AG09309 (cell line): ENCODE results near the gene RELN.
"Not testable (repeated sequence)": the region's sequence is repeated elsewhere in the genome, so short reads cannot be mapped to it uniquely, and the experiment has no call there.

ENCODE experiments used
- DNase-seq: peaks from one replicate; pipeline ENCODE4 v3.0.0-alpha.2; 2010; ENCODE audit warnings: low read depth
- H3K4me3 ChIP-seq: 2 replicates; pipeline ENCODE4 v1.5.1; 2011; ENCODE audit warnings: mild to moderate bottlenecking, low read depth, low read length, moderate library complexity; ENCODE audit not compliant: control insufficient read depth
- TF ChIP-seq, protein P1 (sequence below): IDR thresholded peaks from 2 replicates; pipeline ENCODE4 v1.5.1; 2011; ENCODE audit warnings: mild to moderate bottlenecking, low read depth, low read length, inconsistent platforms; ENCODE audit not compliant: insufficient read depth, control insufficient read depth; ENCODE audit errors: missing control alignments

Gene RELN

DNA sequence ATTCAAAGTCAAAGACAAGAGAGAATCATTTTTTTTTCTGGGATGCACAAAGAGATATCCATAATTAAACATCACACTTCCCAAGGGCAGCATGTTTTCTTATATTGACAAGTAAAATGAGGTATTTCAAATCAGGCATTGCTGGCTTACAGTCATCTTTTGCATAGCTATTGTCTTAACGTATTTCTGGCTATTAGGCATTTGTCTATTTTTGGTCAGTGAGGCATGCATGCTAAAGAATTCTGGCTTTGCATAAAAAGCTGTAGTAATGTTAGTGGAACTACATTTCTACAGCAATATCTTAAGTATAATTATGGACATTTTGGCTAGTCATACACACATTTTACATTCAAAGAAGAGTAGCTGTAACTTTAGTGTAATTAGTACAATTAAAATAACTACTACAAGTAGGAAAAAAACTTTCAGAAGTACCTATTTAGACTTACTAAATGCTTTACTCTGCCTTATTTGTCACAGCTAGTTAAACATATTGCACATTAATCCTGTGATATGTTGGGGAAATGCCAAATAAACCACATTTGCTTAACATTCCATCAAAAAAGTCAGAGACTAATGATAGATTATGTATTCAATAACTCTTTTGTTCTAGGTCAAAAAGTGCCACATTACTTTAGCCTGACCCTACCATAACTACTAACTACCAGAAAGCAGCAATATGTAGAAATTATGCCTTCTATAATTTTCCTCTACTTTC lies 76.4 kb downstream of the RELN start:
- no peak for DNase-seq
- TF ChIP-seq, protein P1, sequence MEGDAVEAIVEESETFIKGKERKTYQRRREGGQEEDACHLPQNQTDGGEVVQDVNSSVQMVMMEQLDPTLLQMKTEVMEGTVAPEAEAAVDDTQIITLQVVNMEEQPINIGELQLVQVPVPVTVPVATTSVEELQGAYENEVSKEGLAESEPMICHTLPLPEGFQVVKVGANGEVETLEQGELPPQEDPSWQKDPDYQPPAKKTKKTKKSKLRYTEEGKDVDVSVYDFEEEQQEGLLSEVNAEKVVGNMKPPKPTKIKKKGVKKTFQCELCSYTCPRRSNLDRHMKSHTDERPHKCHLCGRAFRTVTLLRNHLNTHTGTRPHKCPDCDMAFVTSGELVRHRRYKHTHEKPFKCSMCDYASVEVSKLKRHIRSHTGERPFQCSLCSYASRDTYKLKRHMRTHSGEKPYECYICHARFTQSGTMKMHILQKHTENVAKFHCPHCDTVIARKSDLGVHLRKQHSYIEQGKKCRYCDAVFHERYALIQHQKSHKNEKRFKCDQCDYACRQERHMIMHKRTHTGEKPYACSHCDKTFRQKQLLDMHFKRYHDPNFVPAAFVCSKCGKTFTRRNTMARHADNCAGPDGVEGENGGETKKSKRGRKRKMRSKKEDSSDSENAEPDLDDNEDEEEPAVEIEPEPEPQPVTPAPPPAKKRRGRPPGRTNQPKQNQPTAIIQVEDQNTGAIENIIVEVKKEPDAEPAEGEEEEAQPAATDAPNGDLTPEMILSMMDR = no peak
- no peak overlapping the region for H3K4me3 ChIP-seq

DNA sequence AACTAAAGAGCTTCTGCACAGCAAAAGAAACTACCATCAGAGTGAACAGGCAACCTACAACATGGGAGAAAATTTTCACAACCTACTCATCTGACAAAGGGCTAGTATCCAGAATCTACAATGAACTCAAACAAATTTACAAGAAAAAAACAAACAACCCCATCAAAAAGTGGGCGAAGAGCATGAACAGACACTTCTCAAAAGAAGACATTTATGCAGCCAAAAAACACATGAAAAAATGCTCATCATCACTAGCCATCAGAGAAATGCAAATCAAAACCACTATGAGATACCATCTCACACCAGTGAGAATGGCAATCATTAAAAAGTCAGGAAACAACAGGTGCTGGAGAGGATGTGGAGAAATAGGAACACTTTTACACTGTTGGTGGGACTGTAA lies 78.4 kb downstream of the RELN start:
- DNase-seq, H3K4me3 ChIP-seq: not testable (repeated sequence)

- no peak overlapping the region for H3K4me3 ChIP-seq
- TF ChIP-seq, protein P1 = no peak
- DNase-seq = no peak
Observed at GRCh38 chr7:103905997-103906396, 83.5 kb downstream of the RELN start.

DNA sequence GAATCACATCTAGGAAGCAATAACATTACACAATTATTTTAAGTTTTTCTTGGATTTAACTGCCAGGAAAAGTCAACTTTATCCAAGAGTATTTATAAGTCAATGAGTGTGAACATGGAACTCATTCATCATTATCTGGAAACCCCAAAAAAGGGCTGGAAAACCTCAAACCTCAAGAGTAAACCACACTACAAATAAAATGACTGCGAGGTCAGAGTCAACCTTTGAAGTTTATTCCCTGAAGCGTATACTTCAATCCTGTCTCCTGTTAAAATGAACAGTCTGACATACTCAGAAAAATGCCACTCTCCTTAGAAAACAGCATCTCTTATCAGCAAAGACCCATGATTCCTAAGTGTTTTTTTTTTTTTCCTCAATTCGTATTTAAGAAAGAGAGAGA lies 86.5 kb downstream of the RELN start:
- H3K4me3 ChIP-seq = no peak overlapping the region
- TF ChIP-seq, protein P1 = no peak

GRCh38 chr7:103896826-103897225 lies 92.6 kb downstream of the RELN start:
- DNase-seq, H3K4me3 ChIP-seq: not testable (repeated sequence)

More for the DNA sequence above, 86.5 kb downstream of the RELN start:
- DNase-seq = no peak

GRCh38 chr7:103894656-103895596 lies 94.5 kb downstream of the RELN start:
- no peak overlapping the region for H3K4me3 ChIP-seq
- TF ChIP-seq, protein P1 = no peak
- no peak for DNase-seq

GRCh38 chr7:103893350-103893749 lies 96.1 kb downstream of the RELN start:
- no peak for DNase-seq
- TF ChIP-seq, protein P1 = no peak
- H3K4me3 ChIP-seq = no peak overlapping the region
